SU-DHL-6 (cell line): ENCODE results near the gene TMEM9B.

Experiments
- H2AFZ ChIP-seq: fragments of 200-600 bp; sonication (generic); 2 replicates; pipeline ENCODE4 v1.6.1; 2014; ENCODE audit warnings: low read depth, mild to moderate bottlenecking, moderate library complexity, mixed read lengths, antibody characterized with exemption, low read length; ENCODE audit not compliant: severe bottlenecking
- H3F3A ChIP-seq: fragments of 200-600 bp; shearing (Covaris generic); 2 replicates; pipeline ENCODE4 v1.6.0; 2016; ENCODE audit warnings: antibody characterized with exemption, mild to moderate bottlenecking; ENCODE audit not compliant: insufficient read depth
- H3K27ac ChIP-seq: fragments of 200-600 bp; sonication (generic); 2 replicates; pipeline ENCODE4 v1.5.1; 2016; ENCODE audit warnings: low read depth, mild to moderate bottlenecking, low read length, moderate library complexity, mixed read lengths
- H3K27me3 ChIP-seq: fragments of 200-600 bp; sonication (generic), shearing (Covaris generic); 2 replicates; pipeline ENCODE4 v1.6.0; 2014; ENCODE audit warnings: mild to moderate bottlenecking, low read length
- H3K36me3 ChIP-seq: fragments of 200-600 bp; sonication (generic); 2 replicates; pipeline ENCODE4 v1.6.1; 2014; ENCODE audit warnings: mild to moderate bottlenecking, low read length, mixed read lengths
- H3K4me2 ChIP-seq: fragments of 300-600, 200-600 bp; shearing (Covaris generic), sonication (generic); 2 replicates; pipeline ENCODE4 v1.6.0; 2014; ENCODE audit warnings: low read length, low read depth, mild to moderate bottlenecking; ENCODE audit not compliant: poor library complexity, severe bottlenecking
- H3K4me3 ChIP-seq: fragments of 200-600 bp; sonication (generic); 2 replicates; pipeline ENCODE4 v1.5.1; 2014; ENCODE audit warnings: antibody characterized with exemption, low read length, mild to moderate bottlenecking, mixed read lengths; ENCODE audit not compliant: insufficient read depth, poor library complexity, severe bottlenecking
- H3K79me2 ChIP-seq: fragments of 200-600 bp; sonication (generic); 2 replicates; pipeline ENCODE4 v1.6.1; 2014; ENCODE audit warnings: mild to moderate bottlenecking, low read length, moderate library complexity; ENCODE audit not compliant: insufficient read depth
- H3K9ac ChIP-seq: fragments of 200-600 bp; sonication (generic); 2 replicates; pipeline ENCODE4 v1.7.0; 2014; ENCODE audit warnings: mild to moderate bottlenecking, low read length
- H3K9me2 ChIP-seq: fragments of 200-600 bp; sonication (generic); replicated peaks from 2 replicates; pipeline ENCODE4 v1.6.1; 2014; ENCODE audit warnings: low read length; ENCODE audit not compliant: insufficient read depth
- H3K9me3 ChIP-seq: fragments of 200-600 bp; sonication (generic); 2 replicates; pipeline ENCODE4 v1.6.1; 2014; ENCODE audit warnings: low read length, mixed read lengths; ENCODE audit not compliant: insufficient read depth
- H4K20me1 ChIP-seq: fragments of 200-600 bp; sonication (generic); 2 replicates; pipeline ENCODE4 v1.6.1; 2014; ENCODE audit warnings: low read depth, mild to moderate bottlenecking, antibody characterized with exemption, low read length, moderate library complexity, mixed read lengths
- EZH2phosphoT487 ChIP-seq: fragments of 200-600 bp; sonication (generic), shearing (Covaris generic); conservative IDR thresholded peaks from 2 replicates; pipeline ENCODE4 v1.6.1; 2018; ENCODE audit warnings: mild to moderate bottlenecking, antibody characterized with exemption, low read length, moderate library complexity, mixed read lengths
- TF ChIP-seq, protein P1 (sequence below): fragments of 200-600 bp; sonication (generic); IDR thresholded peaks from one replicate; pipeline ENCODE4 v1.5.1; 2017; ENCODE audit warnings: antibody characterized with exemption, mild to moderate bottlenecking, low read length, moderate library complexity; ENCODE audit not compliant: insufficient read depth, poor library complexity, severe bottlenecking

Gene TMEM9B

DNA sequence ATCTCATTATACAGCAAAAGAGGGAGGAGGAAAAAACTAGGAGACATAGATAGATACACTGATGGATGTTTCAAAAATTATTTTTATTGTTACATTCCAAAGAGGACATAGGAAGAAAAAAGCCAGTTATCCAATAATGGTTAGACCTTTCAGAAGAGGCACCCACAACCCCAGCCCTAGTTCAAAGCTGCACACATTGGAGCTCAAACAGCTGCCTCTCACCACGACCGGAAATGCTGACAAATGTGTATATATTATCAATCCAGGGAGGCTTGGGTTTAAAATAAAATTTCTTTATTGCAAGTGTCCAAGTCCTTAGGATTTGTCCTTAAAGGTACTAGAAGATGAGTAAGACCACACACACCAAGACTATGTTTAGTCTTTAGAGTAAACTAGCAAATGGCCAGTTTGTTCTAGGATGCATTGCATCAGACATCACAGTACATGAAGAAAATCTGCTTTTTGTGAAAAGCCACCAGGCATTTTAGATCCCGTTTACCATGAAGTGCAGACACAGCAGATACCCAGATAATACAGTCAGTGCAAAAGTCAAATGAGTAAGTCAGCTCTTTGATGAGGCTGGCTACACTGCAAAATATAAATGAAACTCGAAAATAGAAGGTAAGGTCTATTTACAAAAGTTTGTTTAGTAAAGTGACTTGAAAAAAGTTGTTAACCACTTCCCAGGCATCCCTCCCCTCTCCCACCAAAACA is 16.9 kb downstream of the TMEM9B start:
- TF ChIP-seq EZH2phosphoT487, result no peak
- TF ChIP-seq, protein P1, sequence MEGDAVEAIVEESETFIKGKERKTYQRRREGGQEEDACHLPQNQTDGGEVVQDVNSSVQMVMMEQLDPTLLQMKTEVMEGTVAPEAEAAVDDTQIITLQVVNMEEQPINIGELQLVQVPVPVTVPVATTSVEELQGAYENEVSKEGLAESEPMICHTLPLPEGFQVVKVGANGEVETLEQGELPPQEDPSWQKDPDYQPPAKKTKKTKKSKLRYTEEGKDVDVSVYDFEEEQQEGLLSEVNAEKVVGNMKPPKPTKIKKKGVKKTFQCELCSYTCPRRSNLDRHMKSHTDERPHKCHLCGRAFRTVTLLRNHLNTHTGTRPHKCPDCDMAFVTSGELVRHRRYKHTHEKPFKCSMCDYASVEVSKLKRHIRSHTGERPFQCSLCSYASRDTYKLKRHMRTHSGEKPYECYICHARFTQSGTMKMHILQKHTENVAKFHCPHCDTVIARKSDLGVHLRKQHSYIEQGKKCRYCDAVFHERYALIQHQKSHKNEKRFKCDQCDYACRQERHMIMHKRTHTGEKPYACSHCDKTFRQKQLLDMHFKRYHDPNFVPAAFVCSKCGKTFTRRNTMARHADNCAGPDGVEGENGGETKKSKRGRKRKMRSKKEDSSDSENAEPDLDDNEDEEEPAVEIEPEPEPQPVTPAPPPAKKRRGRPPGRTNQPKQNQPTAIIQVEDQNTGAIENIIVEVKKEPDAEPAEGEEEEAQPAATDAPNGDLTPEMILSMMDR, result no peak
- Histone ChIP-seq H3K9me2 (no peaks in the 10 kb centered on the region), H3K27ac (no peak overlapping the region), H3K27me3 (no peaks in the 10 kb centered on the region), H3K79me2 (no peaks in the 10 kb centered on the region), H3K36me3 (peaks cover 32% of the 10 kb centered on the region), H3K9ac (no peak overlapping the region), H3K9me3 (no peaks in the 10 kb centered on the region), H3K4me2 (no peak overlapping the region), H2AFZ (no peak overlapping the region), H4K20me1 (peaks cover 7% of the 10 kb centered on the region; the same call in 1 of the 2 replicates), H3K4me3 (no peak overlapping the region), H3F3A (no peaks in the 10 kb centered on the region; the same call in 1 of the 2 replicates)

DNA sequence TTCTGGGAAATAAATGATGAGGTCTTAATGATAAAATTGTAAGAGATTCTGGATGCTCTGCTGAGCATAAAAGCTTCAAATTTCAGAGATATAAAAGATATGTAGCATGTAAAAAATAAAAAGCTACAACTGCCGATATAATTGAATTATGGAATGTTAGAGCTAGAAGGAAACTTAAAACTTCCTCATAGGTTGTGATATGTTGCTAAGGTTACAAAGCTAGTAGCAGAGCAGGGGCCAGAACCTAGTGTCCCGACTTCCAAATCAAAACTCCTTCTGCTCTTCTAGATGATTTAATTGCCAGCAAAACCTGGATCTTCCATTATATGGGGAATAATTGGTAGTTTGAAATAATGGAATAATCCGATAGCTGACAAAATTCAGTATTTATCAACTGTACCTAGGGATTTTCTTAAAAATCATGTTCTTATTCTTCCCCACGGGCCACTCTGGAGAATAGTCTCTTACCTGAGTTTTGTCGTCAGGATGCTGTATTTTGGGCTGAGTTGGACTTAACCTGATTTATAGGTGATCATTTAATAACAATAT is 21.6 kb downstream of the TMEM9B start, which contains the start of gene ASCL3:
TSS of gene ASCL3 (minus strand) at position 499 of the 549 bp plus-strand sequence. CDS start 4,855 bp downstream, outside the sequence.
- Histone ChIP-seq H3K4me2 (no peak within 1 kb of the TSS), H3K4me3 (no peak within 1 kb of the TSS), H3K9ac (no peak within 1 kb of the TSS), H3K36me3 (peaks cover 8% of the 10 kb centered on the region), H3K79me2 (no peaks in the 10 kb centered on the region), H2AFZ (no peak within 1 kb of the TSS), H3K27ac (no peak within 1 kb of the TSS), H3K27me3 (no peaks in the 10 kb centered on the region), H3K9me3 (no peaks in the 10 kb centered on the region), H3F3A (no peaks in the 10 kb centered on the region), H3K9me2 (no peaks in the 10 kb centered on the region), H4K20me1 (no peaks in the 10 kb centered on the region)
- no peak for TF ChIP-seq EZH2phosphoT487
- TF ChIP-seq, protein P1, result no peak

DNA sequence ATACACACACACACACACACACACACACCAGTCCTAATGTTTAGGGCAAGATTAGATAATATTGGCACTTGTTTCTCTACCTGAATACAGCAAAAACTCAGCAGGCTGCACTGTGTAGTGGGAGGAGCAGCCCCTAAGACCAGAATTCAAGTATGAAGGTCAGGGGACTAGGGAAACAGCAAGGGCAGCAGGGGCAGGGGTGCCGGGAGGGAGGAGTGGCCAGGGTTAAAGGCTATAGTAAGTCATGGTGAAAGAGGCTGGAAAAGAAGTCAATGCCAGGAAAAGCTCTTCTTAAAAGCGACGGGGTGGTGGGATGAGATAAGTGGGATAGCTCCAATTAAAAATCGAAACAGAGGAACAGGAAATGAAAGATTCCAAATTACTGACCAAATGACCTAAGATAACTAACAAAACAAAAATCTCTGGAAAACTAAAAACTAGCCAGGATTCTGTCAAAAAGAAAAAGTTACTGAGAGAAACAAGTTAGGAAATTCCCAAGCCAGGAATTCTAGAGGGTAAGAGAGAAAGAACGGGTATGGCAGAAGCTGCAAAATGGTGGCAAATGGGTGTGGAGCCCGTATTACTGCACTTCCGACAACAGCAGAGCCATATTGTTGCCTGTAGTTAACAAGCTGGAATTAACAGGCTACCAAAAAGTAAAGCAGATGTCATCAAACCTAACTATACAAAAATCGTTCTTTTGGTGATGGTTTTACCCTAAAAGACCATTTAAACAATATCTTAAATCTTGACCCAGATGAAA is 22.7 kb downstream of the TMEM9B start:
- no peak overlapping the region for H3K27ac ChIP-seq
- H3F3A ChIP-seq, result no peaks in the 10 kb centered on the region
- H4K20me1 ChIP-seq, result no peaks in the 10 kb centered on the region
- no peak overlapping the region for H2AFZ ChIP-seq
- TF ChIP-seq EZH2phosphoT487, result no peak
- TF ChIP-seq, protein P1, result no peak
- H3K4me3 ChIP-seq, result no peak overlapping the region
- no peaks in the 10 kb centered on the region for H3K27me3 ChIP-seq
- H3K36me3 ChIP-seq, result no peaks in the 10 kb centered on the region
- no peaks in the 10 kb centered on the region for H3K79me2 ChIP-seq
- H3K9me3 ChIP-seq, result no peaks in the 10 kb centered on the region
- no peak overlapping the region for H3K9ac ChIP-seq
- H3K9me2 ChIP-seq, result no peaks in the 10 kb centered on the region
- no peak overlapping the region for H3K4me2 ChIP-seq
